Endothelial cell of umbilical vein (primary cell): Measurements from ENCODE around the gene PIWIL4.

Source experiments
- EZH2 ChIP-seq: IDR thresholded peaks from 2 replicates; pipeline ENCODE4 v1.6.1; 2012; ENCODE audit warnings: borderline replicate concordance, low read depth, mild to moderate bottlenecking, moderate library complexity, low read length, inconsistent platforms; ENCODE audit not compliant: severe bottlenecking
- POLR2A ChIP-seq: IDR thresholded peaks from 2 replicates; pipeline ENCODE4 v1.6.1; 2012; ENCODE audit warnings: low read depth, mild to moderate bottlenecking, control low read depth, low read length
- POLR2AphosphoS5 ChIP-seq: IDR thresholded peaks from 2 replicates; pipeline ENCODE4 v1.6.1; 2012; ENCODE audit warnings: low read depth, mild to moderate bottlenecking, control low read depth, low read length, moderate library complexity; ENCODE audit not compliant: insufficient read depth
- TF ChIP-seq, protein P1 (sequence below), 2 donors: IDR thresholded peaks; 1 replicate in 1 of 2; 2 replicates in 1 of 2; pipeline ENCODE4 v1.5.1; 2011; ENCODE audit warnings: low read length in 2 of 2, mild to moderate bottlenecking in 2 of 2, moderate library complexity in 2 of 2, control low read depth in 1 of 2, inconsistent platforms in 1 of 2, low read depth in 1 of 2; ENCODE audit not compliant: insufficient read depth in 1 of 2; ENCODE audit errors: extremely low read depth in 1 of 2
- TF ChIP-seq, protein P2 (sequence below): IDR thresholded peaks from 2 replicates; pipeline ENCODE4 v1.6.1; 2011; ENCODE audit not compliant: insufficient read depth, insufficient read length

DNA sequence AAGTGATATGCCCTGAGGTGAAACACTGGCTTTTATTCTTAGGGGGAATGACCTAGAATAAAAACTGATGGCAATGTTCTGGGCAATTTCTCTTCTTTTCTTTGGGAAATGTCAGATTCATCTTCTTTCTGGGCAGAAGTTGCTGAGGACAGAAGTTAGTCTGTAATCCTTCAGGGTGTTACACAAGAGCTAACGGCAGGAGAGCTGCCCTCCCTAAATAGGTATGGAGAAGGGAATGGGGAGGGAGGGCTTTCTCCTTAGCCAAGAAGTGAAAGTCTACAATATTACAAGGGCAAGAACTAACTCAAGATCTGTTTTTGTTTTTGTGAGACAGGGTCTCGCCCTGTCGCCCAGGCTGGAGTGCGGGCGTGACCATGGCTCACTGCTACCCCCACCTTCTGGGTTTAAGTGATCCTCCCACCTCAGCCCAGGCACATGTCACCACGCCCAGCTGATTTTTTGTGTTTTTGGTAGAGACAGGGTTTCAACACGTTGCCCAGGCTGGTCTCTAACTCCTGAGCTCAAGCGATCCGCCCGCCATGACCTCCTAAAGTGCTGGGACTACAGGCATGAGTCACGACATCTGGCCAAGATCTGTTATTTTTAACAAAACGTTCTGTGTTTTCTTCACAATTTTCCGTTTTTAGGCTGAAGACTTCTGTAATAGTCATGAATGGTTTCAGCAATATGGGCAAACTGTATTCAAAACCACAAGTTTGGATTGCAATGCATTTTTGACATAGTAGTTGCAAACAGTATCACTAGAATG lies 7.2 kb downstream of the PIWIL4 start:
- TF ChIP-seq, protein P1, sequence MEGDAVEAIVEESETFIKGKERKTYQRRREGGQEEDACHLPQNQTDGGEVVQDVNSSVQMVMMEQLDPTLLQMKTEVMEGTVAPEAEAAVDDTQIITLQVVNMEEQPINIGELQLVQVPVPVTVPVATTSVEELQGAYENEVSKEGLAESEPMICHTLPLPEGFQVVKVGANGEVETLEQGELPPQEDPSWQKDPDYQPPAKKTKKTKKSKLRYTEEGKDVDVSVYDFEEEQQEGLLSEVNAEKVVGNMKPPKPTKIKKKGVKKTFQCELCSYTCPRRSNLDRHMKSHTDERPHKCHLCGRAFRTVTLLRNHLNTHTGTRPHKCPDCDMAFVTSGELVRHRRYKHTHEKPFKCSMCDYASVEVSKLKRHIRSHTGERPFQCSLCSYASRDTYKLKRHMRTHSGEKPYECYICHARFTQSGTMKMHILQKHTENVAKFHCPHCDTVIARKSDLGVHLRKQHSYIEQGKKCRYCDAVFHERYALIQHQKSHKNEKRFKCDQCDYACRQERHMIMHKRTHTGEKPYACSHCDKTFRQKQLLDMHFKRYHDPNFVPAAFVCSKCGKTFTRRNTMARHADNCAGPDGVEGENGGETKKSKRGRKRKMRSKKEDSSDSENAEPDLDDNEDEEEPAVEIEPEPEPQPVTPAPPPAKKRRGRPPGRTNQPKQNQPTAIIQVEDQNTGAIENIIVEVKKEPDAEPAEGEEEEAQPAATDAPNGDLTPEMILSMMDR (IDR thresholded peaks at IDR 0.05; ENCODE audit: extremely low read depth in 1 of 2, insufficient read depth in 1 of 2, low read depth in 1 of 2, low read length in 2 of 2): no peak
- TF ChIP-seq POLR2A (no peak), EZH2 (no peak), POLR2AphosphoS5 (no peak)
- TF ChIP-seq, protein P2, sequence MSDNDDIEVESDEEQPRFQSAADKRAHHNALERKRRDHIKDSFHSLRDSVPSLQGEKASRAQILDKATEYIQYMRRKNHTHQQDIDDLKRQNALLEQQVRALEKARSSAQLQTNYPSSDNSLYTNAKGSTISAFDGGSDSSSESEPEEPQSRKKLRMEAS: no peak
